ENCODE results near the gene BICD1.

BICD1 gene

GRCh38 chr12:32395026-32395425 is 288.4 kb downstream of the BICD1 start:
- no peak overlapping the region for H3K4me3 ChIP-seq (ENCODE audit: low read length)
- no peak for DNase-seq (ENCODE audit: low read depth)
- TF ChIP-seq, protein P1, sequence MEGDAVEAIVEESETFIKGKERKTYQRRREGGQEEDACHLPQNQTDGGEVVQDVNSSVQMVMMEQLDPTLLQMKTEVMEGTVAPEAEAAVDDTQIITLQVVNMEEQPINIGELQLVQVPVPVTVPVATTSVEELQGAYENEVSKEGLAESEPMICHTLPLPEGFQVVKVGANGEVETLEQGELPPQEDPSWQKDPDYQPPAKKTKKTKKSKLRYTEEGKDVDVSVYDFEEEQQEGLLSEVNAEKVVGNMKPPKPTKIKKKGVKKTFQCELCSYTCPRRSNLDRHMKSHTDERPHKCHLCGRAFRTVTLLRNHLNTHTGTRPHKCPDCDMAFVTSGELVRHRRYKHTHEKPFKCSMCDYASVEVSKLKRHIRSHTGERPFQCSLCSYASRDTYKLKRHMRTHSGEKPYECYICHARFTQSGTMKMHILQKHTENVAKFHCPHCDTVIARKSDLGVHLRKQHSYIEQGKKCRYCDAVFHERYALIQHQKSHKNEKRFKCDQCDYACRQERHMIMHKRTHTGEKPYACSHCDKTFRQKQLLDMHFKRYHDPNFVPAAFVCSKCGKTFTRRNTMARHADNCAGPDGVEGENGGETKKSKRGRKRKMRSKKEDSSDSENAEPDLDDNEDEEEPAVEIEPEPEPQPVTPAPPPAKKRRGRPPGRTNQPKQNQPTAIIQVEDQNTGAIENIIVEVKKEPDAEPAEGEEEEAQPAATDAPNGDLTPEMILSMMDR (conservative IDR thresholded peaks at IDR 0.05; ENCODE audit: low read depth, low read length), result no peak

DNA sequence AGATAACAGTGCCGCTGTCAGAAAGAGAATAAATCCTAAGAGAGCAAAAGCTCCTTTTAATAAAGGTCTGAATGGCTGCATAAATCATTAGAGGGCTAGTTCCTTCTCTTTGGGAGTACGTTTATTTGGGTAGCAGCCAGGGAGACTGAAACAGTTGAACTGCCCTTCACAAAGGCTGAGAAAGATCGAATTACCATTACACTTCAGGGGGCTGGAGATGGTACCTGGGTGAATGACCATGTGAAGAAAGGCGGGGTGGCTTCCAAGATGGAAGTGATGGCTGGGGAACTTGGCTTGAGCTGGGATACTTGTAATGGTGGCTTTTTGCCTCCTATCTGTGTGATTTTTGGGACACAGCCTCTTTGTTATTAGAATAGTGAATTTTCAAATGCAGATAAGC is 291.0 kb downstream of the BICD1 start:
- no peak for DNase-seq (ENCODE audit: low read depth)
- H3K4me3 ChIP-seq (ENCODE audit: low read length), result no peak overlapping the region
- TF ChIP-seq, protein P1 (conservative IDR thresholded peaks at IDR 0.05; ENCODE audit: low read depth, low read length), result no peak

DNA sequence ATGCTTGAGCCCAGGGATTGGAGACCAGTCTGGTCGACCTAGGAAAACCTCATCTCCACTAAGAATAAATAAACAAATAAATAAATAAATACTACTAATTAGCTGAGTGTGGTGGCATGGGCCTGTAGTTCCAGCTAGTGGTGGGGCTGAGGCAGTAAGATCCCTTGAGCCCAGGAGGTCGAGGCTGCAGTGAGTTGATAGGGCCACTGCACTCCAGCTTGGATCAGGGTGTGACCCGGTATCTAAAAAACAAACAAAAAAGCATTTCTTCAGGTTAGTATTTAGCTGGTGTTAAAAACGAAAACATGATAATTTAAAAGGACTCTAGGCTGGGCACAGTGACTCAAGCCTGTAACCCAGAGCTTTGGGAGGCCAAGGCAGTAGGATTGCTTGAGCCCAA is 291.5 kb downstream of the BICD1 start:
- TF ChIP-seq, protein P1 (conservative IDR thresholded peaks at IDR 0.05; ENCODE audit: low read depth, low read length), result no peak
- DNase-seq (ENCODE audit: low read depth), result no peak
- H3K4me3 ChIP-seq (ENCODE audit: low read length), result no peak overlapping the region

- H3K4me3 ChIP-seq (ENCODE audit: low read length), result peak overlapping the region; percentile 49
- DNase-seq (ENCODE audit: low read depth), result no peak
- TF ChIP-seq, protein P1 (conservative IDR thresholded peaks at IDR 0.05; ENCODE audit: low read depth, low read length), result no peak
Measured at GRCh38 chr12:32398816-32399369, 292.2 kb downstream of the BICD1 start.

GRCh38 chr12:32399370-32400113 is 292.9 kb downstream of the BICD1 start, which contains the start of gene FGD4:
Gene FGD4, plus strand, starts transcription at chr12:32399558.
- peak; percentile 47 for DNase-seq (ENCODE audit: low read depth)
- TF ChIP-seq, protein P1 (conservative IDR thresholded peaks at IDR 0.05; ENCODE audit: low read depth, low read length), result peak; percentile 54
- H3K4me3 ChIP-seq (ENCODE audit: low read length), result peak within 1 kb of the TSS; percentile 74

DNA sequence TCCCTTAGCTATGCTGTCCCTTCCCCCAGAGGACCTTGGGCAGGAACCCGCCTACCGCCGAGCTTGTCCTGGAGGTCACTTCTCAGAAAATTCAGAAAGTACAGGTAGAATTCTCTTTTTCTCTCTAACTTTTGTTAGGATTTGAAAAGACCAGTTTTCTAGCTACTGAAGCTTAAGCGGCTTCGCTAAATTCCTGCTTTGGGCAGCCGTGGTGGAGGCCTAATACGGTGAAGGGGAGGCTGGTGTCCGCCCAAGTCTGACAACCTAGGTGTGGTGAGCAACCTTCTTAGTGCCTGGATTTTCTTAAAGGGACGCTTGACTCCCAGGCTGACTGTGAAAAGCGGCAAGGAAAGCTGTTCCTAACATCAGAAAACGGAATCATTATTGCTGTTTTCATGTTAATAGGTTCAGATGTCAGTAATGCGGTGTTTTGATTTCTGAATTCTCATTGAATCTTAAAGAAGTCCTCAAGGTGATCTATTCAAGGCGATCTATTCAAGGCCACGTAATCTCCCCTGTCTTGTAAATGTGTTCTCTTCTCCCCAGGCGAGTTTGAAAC is 293.5 kb downstream of the BICD1 start:
- H3K4me3 ChIP-seq (ENCODE audit: low read length), result peak overlapping the region; percentile 74
- no peak for DNase-seq (ENCODE audit: low read depth)
- TF ChIP-seq, protein P1 (conservative IDR thresholded peaks at IDR 0.05; ENCODE audit: low read depth, low read length), result no peak
